GM21825 (cell line): Measurements from ENCODE around the gene DIRAS1.

Source experiments
- ATAC-seq: cut with Tn5 transposase; IDR thresholded peaks from one replicate; pipeline ENCODE4 v1.9.1; 2021; ENCODE audit warnings: mild to moderate bottlenecking, moderate library complexity; ENCODE audit not compliant: unreplicated experiment

DIRAS1 gene

GRCh38 chr19:2755811-2756210 is 34.6 kb upstream of the DIRAS1 start:
- no peak for ATAC-seq

GRCh38 chr19:2755448-2755705 is 34.2 kb upstream of the DIRAS1 start:
- ATAC-seq = no peak

- ATAC-seq = no peak
Observed at GRCh38 chr19:2754659-2755447, 33.7 kb upstream of the DIRAS1 start.

GRCh38 chr19:2751438-2751830 is 30.3 kb upstream of the DIRAS1 start:
- ATAC-seq = no peak

- ATAC-seq = no peak
Observed at GRCh38 chr19:2750808-2751437, 29.8 kb upstream of the DIRAS1 start.

GRCh38 chr19:2747349-2747748 is 26.2 kb upstream of the DIRAS1 start:
- no peak for ATAC-seq

GRCh38 chr19:2744113-2744512 is 22.9 kb upstream of the DIRAS1 start:
- no peak for ATAC-seq

- no peak for ATAC-seq
Observed at GRCh38 chr19:2743099-2743498, 21.9 kb upstream of the DIRAS1 start.

GRCh38 chr19:2740314-2740656 is 19.1 kb upstream of the DIRAS1 start:
- no peak for ATAC-seq

GRCh38 chr19:2739602-2740313 is 18.6 kb upstream of the DIRAS1 start, which contains the start of gene SLC39A3:
Gene SLC39A3, minus strand, starts transcription at chr19:2740017. Its CDS starts 2,760 bp downstream, at chr19:2737257.
- ATAC-seq = peak; percentile 91

- ATAC-seq = no peak
Observed at GRCh38 chr19:2736550-2737190, 15.5 kb upstream of the DIRAS1 start.

- no peak for ATAC-seq
Observed at GRCh38 chr19:2735374-2735773, 14.2 kb upstream of the DIRAS1 start.

- no peak for ATAC-seq
Observed at GRCh38 chr19:2734589-2735288, 13.6 kb upstream of the DIRAS1 start.

- ATAC-seq = no peak
Observed at GRCh38 chr19:2733930-2734588, 12.9 kb upstream of the DIRAS1 start.

GRCh38 chr19:2732883-2733282 is 11.7 kb upstream of the DIRAS1 start:
- ATAC-seq = no peak

GRCh38 chr19:2732157-2732725 is 11.1 kb upstream of the DIRAS1 start:
- no peak for ATAC-seq

- no peak for ATAC-seq
Observed at GRCh38 chr19:2731181-2731995, 10.2 kb upstream of the DIRAS1 start.

- no peak for ATAC-seq
Observed at GRCh38 chr19:2729943-2730818, 9.0 kb upstream of the DIRAS1 start.
